Muscle of leg (tissue), 11 donors: Measurements from ENCODE around the gene FBXL13. TPM values are rescaled to one million over a fixed set of nuclear protein-coding genes. Genes with fewer than 3 reads are reported as not detected.

Experiments
- DNase-seq: peaks from one replicate; pipeline ENCODE4 v3.0.0; 2013
- H3K27ac ChIP-seq: one replicate; pipeline ENCODE4 v1.5.1; 2013; ENCODE audit warnings: mild to moderate bottlenecking, low read length, control low read depth
- H3K27me3 ChIP-seq: one replicate; pipeline ENCODE4 v1.6.1; 2013; ENCODE audit warnings: low read length; ENCODE audit not compliant: control insufficient read depth, insufficient read depth
- H3K36me3 ChIP-seq: one replicate; pipeline ENCODE4 v1.6.1; 2013; ENCODE audit warnings: low read length; ENCODE audit not compliant: control insufficient read depth, insufficient read depth
- H3K4me1 ChIP-seq: one replicate; pipeline ENCODE4 v1.6.1; 2013; ENCODE audit warnings: low read length; ENCODE audit not compliant: control insufficient read depth, insufficient read depth
- H3K4me3 ChIP-seq: one replicate; pipeline ENCODE4 v1.5.1; 2013; ENCODE audit warnings: low read length, control low read depth
- H3K9me3 ChIP-seq: replicated peaks from 2 replicates; pipeline ENCODE4 v1.6.1; 2013; ENCODE audit warnings: low read depth, low read length; ENCODE audit not compliant: control insufficient read depth
- WGBS: methylation state at CpG from one replicate; pipeline ENCODE4 v1.1.5; 2013; ENCODE audit warnings: missing lambda C conversion rate; ENCODE audit not compliant: insufficient coverage; 5-methylcytosine and 5-hydroxymethylcytosine counted together
- polyA plus RNA-seq, 8 donors: library from polyadenylated mRNA; unstranded; fragments of 120-200 nt; gene quantifications; one replicate each; pipeline versions ENCODE4 v1.2.1 to v1.2.3, GENCODE V29; 2013; ENCODE audit warnings: inconsistent platforms in 1 of 8, low replicate concordance in 1 of 8; ENCODE audit not compliant: insufficient read length in 8 of 8, insufficient read depth in 1 of 8
- total RNA-seq: library from RNA; stranded (reverse); fragments of 120-200 nt; gene quantifications from one replicate; pipeline ENCODE4 v1.2.4, GENCODE V29; 2013

FBXL13 gene
- total and polyA plus RNA-seq, 9 donors = 0.47 to 1.2 (median 0.74) TPM

- WGBS = no CpG with 5 or more reads among the region's 2 CpGs
- no peak overlapping the region for H3K4me3 ChIP-seq
- no peak overlapping the region for H3K27ac ChIP-seq
- H3K27me3 ChIP-seq = no peaks in the 10 kb centered on the region
- peaks cover 4% of the 10 kb centered on the region for H3K4me1 ChIP-seq
- no peaks in the 10 kb centered on the region for H3K9me3 ChIP-seq
- no peaks in the 10 kb centered on the region for H3K36me3 ChIP-seq
- no peak for DNase-seq
Observed at GRCh38 chr7:102927312-102927933, 147.2 kb downstream of the FBXL13 start.

DNA sequence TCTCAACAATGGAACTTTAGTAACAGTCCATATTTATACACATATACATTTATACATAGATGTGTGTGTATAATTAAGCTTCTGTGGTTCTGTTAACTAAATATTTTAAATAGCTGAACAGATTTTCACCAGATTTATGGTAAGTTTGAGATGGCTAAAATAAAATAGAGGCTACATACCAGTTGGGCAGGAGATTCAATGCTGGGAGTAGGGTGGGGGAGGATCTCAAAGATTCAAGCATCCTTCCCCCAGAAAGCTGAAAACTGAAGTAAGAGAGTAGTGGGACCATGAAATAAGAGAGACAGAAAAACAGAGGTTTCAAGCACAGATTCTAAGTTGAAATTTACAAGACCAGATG, 147.8 kb downstream of the FBXL13 start:
- Histone ChIP-seq H3K9me3 (no peaks in the 10 kb centered on the region), H3K36me3 (no peaks in the 10 kb centered on the region), H3K27me3 (no peaks in the 10 kb centered on the region), H3K4me3 (no peak overlapping the region), H3K27ac (no peak overlapping the region), H3K4me1 (peaks cover 4% of the 10 kb centered on the region)
- DNase-seq = no peak

GRCh38 chr7:102925976-102926782, 148.4 kb downstream of the FBXL13 start:
- 20% methylated on average over 1 of the region's 5 CpGs for WGBS
- Histone ChIP-seq H3K27ac (no peak overlapping the region), H3K9me3 (no peaks in the 10 kb centered on the region), H3K4me1 (peaks cover 4% of the 10 kb centered on the region), H3K36me3 (no peaks in the 10 kb centered on the region), H3K4me3 (no peak overlapping the region), H3K27me3 (no peaks in the 10 kb centered on the region)
- DNase-seq = peak; percentile 65

DNA sequence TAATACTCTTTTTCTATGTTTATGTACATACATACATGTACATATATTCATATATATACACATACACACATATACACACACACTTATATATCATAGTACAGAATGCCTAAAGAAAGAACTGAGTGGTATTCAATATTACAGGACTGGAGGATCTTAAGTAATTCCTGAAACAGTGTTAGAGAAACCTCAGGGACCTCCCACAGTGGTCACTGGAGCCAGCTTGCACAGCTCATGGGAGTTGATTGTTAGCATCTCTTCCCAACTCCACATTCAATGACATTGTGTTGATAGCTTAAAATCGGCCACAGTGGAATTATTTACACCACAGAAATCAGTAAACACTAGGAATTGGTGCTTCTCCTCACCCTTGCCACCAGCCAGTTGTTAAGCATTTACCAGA, 155.8 kb downstream of the FBXL13 start:
- Histone ChIP-seq H3K36me3 (no peaks in the 10 kb centered on the region), H3K27me3 (no peaks in the 10 kb centered on the region), H3K9me3 (no peaks in the 10 kb centered on the region), H3K27ac (no peak overlapping the region), H3K4me1 (peaks cover 4% of the 10 kb centered on the region), H3K4me3 (no peak overlapping the region)
- DNase-seq = no peak
- 43% methylated on average over 1 of the region's 1 CpG for WGBS

- Histone ChIP-seq H3K36me3 (no peaks in the 10 kb centered on the region), H3K9me3 (no peaks in the 10 kb centered on the region), H3K4me1 (peaks cover 7% of the 10 kb centered on the region), H3K27ac (no peak overlapping the region), H3K27me3 (no peaks in the 10 kb centered on the region), H3K4me3 (no peak overlapping the region)
- 93% methylated on average over 3 of the region's 5 CpGs for WGBS
- DNase-seq = peak; percentile 19
Observed at GRCh38 chr7:102917436-102918353, 156.9 kb downstream of the FBXL13 start.

DNA sequence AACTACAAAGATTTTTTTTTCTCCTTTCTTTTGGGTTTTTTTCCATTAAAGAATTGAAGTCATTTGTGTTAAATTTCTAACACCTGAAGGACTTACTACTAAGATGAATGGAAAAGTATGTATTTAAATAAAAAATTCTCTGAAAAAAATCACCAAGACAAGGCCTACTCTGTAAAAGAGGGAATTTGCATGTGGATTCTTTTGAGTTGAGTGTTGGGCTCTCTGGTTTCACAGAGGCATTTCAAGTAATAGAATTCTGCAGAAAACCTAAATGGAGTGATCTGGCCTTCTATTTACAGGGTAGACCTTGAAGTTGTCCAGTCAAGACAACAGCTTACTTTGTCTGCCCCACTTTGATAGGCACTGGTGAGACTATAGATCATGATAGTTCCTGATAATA, 157.7 kb downstream of the FBXL13 start:
- no peaks in the 10 kb centered on the region for H3K9me3 ChIP-seq
- no peak overlapping the region for H3K27ac ChIP-seq
- DNase-seq = no peak
- no peaks in the 10 kb centered on the region for H3K27me3 ChIP-seq
- no peaks in the 10 kb centered on the region for H3K36me3 ChIP-seq
- peaks cover 9% of the 10 kb centered on the region for H3K4me1 ChIP-seq
- H3K4me3 ChIP-seq = no peak overlapping the region

DNA sequence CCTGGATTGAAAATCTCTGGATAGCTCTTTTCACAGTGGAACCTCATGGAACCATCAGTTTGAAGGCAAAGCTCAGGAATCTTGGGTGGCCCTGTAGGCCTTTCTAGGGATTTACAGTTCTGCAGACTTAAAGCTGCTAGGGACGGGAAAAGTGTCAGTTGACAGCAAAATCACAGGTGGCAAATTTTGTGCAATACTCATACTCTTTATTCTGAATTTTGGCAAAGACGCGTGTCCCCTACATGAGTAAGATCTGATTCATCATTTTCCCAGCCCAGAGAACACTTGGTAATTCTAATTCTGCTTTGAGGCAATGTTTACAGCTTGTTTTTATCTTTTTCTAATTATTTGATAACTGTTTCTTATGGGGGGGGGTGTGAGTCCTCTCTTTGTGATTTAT, 158.2 kb downstream of the FBXL13 start:
- Histone ChIP-seq H3K4me1 (peaks cover 10% of the 10 kb centered on the region), H3K27ac (no peak overlapping the region), H3K27me3 (no peaks in the 10 kb centered on the region), H3K9me3 (no peaks in the 10 kb centered on the region), H3K36me3 (no peaks in the 10 kb centered on the region), H3K4me3 (no peak overlapping the region)
- peak; percentile 21 for DNase-seq
- 33% methylated on average over 1 of the region's 3 CpGs for WGBS

DNA sequence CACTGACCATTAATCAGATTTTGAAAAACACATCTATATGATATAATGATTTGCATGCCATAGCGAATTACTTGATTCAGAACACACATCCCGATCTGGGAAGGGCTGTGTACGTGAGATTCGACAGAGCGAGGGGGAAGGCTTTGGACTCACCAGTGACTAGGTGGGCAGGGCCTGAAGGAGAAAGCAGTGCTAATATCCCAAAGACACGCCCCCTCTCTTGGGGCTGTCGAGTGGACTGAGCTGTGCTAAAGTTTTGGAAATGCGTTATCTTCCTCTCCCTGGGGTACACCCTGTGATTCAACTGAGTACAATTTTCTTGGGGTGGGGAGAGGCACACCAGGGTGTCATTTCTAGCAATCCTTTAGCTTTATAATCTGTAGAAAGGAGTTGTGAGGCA, 160.0 kb downstream of the FBXL13 start:
- Histone ChIP-seq H3K36me3 (no peaks in the 10 kb centered on the region), H3K9me3 (no peaks in the 10 kb centered on the region), H3K27ac (peak overlapping the region; percentile 68), H3K27me3 (no peaks in the 10 kb centered on the region), H3K4me3 (peak overlapping the region; percentile 51), H3K4me1 (peaks cover 10% of the 10 kb centered on the region)
- 59% methylated on average over 6 of the region's 8 CpGs for WGBS
- DNase-seq = peak; percentile 92

- DNase-seq = peak; percentile 42
- 18% methylated on average over 5 of the region's 9 CpGs for WGBS
- Histone ChIP-seq H3K4me1 (peaks cover 10% of the 10 kb centered on the region), H3K27me3 (no peaks in the 10 kb centered on the region), H3K4me3 (peak overlapping the region; percentile 51), H3K36me3 (no peaks in the 10 kb centered on the region), H3K27ac (peak overlapping the region; percentile 68), H3K9me3 (no peaks in the 10 kb centered on the region)
Observed at GRCh38 chr7:102913826-102914225, 160.8 kb downstream of the FBXL13 start.

DNA sequence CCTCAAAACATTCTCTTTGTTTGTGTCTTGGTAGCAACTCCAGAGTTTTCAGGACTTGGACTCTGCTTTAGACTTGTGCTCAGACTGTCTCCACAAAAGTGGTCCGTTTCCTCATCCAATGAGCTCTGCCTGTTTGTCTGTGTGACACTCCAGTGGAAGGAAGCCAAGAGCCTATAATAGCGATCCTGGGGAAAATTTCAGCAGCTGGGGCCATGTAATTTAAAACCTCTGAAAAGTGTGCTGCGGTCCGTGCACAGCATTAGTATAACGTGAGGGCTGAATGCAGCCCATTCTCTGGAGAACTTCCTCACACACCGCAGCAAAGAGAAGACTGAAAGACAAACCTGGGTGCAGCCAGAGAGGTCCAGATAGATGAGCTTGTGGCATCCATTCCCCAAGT, 161.9 kb downstream of the FBXL13 start, which contains the start of gene LRRC17:
Gene LRRC17 (plus strand): TSS at position 259 of the 400 bp plus-strand sequence. CDS start 20,914 bp downstream, outside the sequence.
- Histone ChIP-seq H3K4me3 (peak within 1 kb of the TSS; percentile 51), H3K9me3 (peaks cover 2% of the 10 kb centered on the region), H3K4me1 (peaks cover 10% of the 10 kb centered on the region), H3K27ac (peak within 1 kb of the TSS; percentile 91), H3K36me3 (no peaks in the 10 kb centered on the region), H3K27me3 (no peaks in the 10 kb centered on the region)
- DNase-seq = peak; percentile 98
- 8% methylated on average over 2 of the region's 6 CpGs for WGBS
